Measurements from ENCODE around the gene ARHGEF6. TPM values are rescaled to one million over a fixed set of nuclear protein-coding genes. Genes with fewer than 3 reads are reported as not detected.
A peak's percentile ranks its signal among the peaks of the same experiment; 100 is the strongest.

The ARHGEF6 gene
- total RNA-seq, 2 experiments from 2014 or later: 97.2 to 122 TPM

DNA sequence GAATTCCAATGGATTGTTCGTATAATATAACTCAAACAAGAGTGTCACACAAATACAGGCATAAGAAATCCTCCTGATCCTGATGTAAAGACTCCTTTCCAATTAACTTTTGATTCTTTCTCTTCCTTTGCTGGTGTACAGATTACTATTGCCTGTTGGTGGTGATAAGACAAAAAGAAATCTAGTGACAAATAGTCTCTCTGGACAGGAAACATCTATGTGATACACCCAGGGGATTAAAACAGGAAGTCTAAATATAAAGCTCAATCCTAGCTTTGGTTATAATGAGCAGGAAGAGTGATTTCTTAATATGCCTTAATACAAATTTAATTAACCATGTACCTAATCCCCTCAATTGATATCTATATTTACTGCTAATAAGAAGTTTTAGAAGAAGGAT, 45.1 kb downstream of the ARHGEF6 start:
- no peaks in the 10 kb centered on the region for H3K27me3 Mint-ChIP-seq
- DNase-seq: no peak
- H3K4me1 Mint-ChIP-seq: peaks cover 39% of the 10 kb centered on the region
- no peak overlapping the region for H3K4me3 Mint-ChIP-seq
- no peak overlapping the region for H3K27ac Mint-ChIP-seq
- H3K36me3 Mint-ChIP-seq (ENCODE audit: low read depth): peaks cover 63% of the 10 kb centered on the region
- ChIA-PET CTCF (no interaction called here), POLR2A (no interaction called here)
- no peaks in the 10 kb centered on the region for H3K9me3 Mint-ChIP-seq

DNA sequence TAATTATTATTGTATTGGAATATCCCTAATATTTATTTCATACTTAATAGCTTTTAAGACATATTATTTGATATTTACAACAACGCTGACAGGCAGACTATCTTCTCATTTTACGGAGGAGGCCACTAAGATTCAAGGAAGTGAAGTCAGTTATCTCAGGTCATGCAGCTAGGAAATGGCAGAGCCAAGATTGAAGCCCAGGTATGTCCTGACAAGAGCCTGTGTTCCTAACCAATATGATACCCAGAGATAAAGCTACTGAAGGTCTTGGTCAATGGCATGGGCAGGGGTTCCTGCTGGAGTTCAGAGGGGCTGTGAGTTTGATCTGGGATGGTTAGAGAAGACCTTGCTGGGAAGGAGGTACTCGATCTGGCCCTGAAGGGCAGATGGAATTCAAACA, 47.1 kb downstream of the ARHGEF6 start:
- CTCF ChIA-PET: no interaction called here
- no peak for DNase-seq
- H3K27me3 Mint-ChIP-seq: no peaks in the 10 kb centered on the region
- H3K36me3 Mint-ChIP-seq (ENCODE audit: low read depth): peaks cover 55% of the 10 kb centered on the region
- no peak overlapping the region for H3K4me3 Mint-ChIP-seq
- POLR2A ChIA-PET: interaction anchor here (0.6 kb wide), 1 partner anchor 144 kb away, joined by 4 read pairs; no protein-coding TSS in a partner anchor
- peaks cover 40% of the 10 kb centered on the region for H3K4me1 Mint-ChIP-seq
- peak overlapping the region; percentile 48 for H3K27ac Mint-ChIP-seq
- H3K9me3 Mint-ChIP-seq: no peaks in the 10 kb centered on the region

DNA sequence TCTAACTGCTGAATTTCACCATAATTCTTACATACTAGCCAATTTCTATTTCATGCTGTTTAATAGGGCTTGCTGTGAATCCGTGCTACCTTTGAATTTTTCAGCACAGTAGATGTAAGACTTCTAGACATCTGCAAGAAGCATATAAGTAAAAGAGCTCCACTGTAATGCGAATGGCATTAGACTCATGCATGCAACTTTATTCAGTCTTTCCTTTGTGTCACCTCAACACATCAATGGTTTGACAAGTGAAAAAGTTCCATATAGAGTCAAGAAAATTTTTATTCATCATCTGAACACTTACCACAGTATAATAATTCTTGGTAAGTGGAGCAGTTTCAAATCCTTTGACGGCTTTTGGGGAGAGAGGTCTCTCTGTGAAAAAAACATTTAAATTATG, 48.9 kb downstream of the ARHGEF6 start:
- Mint-ChIP-seq H3K4me1 (peaks cover 52% of the 10 kb centered on the region), H3K4me3 (no peak overlapping the region), H3K27ac (no peak overlapping the region), H3K27me3 (no peaks in the 10 kb centered on the region), H3K9me3 (no peaks in the 10 kb centered on the region), H3K36me3 (ENCODE audit: low read depth) (peaks cover 50% of the 10 kb centered on the region)
- CTCF ChIA-PET: no interaction called here
- POLR2A ChIA-PET: no interaction called here
- DNase-seq: no peak

DNA sequence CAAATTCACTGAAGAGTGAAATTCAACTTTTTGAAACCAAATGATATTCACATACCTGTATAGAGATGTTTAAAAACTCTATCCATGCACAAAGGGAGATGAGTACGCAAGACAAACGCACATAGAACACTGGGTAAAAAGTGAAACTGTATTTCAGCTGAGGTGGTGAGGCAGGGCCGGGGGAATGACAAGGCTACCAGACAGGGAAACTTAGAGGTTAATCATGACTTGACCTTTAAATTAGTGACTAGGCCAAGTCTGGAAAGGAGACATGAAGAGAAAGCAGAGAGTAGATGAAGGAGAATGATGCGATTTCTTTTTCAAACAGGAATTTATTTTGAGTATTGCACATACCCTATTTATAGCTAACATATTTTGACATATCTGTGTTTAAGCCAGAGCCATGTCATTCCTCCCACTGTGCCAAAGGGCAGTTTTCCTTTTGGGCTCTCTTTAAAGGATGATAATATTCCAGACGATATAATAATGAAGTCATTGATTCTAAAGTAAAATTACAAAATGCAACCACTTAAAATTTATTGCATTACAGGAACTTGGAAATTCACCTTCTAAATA, 49.4 kb downstream of the ARHGEF6 start:
- H3K9me3 Mint-ChIP-seq: no peaks in the 10 kb centered on the region
- POLR2A ChIA-PET: no interaction called here
- peaks cover 54% of the 10 kb centered on the region for H3K4me1 Mint-ChIP-seq
- DNase-seq: no peak
- no peak overlapping the region for H3K4me3 Mint-ChIP-seq
- CTCF ChIA-PET: no interaction called here
- no peaks in the 10 kb centered on the region for H3K27me3 Mint-ChIP-seq
- H3K27ac Mint-ChIP-seq: peak overlapping the region; percentile 73
- H3K36me3 Mint-ChIP-seq (ENCODE audit: low read depth): peaks cover 51% of the 10 kb centered on the region

DNA sequence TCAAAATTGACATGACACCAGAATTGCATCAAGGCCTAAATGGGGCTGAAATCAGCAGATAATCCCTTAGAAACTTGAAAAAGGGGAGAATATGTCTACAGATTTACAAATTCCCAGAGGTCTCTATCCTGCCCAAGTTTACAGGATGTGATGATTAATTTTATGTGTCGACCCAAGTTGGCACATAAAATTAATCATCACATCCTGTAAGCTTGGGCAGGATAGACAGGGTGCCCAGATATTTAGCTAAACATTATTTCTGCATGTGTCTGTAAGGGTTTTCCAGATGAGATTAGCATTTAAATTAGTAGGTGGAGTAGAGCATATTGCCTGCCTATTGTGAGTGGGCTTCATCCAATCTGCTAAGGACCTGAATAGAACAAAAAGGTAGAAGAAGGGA, 52.3 kb downstream of the ARHGEF6 start:
- no peak overlapping the region for H3K27ac Mint-ChIP-seq
- ChIA-PET POLR2A (no interaction called here), CTCF (interaction anchor here (0.9 to 1.2 kb wide), 3 partner anchors 11 to 143 kb away, joined by 3 read pairs; no protein-coding TSS in a partner anchor)
- H3K4me1 Mint-ChIP-seq: peaks cover 38% of the 10 kb centered on the region
- peaks cover 41% of the 10 kb centered on the region for H3K36me3 Mint-ChIP-seq (ENCODE audit: low read depth)
- no peaks in the 10 kb centered on the region for H3K27me3 Mint-ChIP-seq
- no peaks in the 10 kb centered on the region for H3K9me3 Mint-ChIP-seq
- no peak overlapping the region for H3K4me3 Mint-ChIP-seq
- no peak for DNase-seq

DNA sequence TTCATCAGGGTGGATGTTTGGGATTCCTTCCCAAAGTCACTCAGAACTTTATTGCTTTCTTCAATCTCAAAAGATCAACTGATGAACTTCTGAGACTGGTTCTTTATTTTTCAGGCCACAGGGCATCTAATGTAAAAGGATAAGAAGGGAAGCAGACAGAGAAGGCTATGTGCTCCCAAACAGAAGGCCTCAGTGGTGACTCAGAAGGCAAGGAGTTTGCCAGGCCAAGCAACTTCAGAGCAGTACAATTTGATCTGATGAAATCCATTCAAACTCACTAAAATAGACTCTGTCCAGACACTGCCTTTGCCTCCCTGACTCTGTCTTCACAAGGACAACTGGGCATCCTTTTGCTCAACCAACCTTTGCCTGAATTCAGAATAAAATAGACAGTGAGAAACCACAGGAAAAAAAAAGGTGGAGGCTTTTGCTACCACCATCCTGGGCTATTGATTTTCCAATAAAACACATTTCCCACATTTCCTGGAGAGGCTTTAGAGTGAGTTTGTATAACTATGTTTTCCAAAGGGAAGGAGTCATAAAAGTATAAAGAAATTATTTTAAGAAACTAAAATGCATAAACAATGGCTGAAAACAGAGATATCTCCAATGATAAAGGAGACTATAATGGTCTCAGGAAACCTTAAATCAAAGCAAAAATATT, 55.2 kb downstream of the ARHGEF6 start:
- H3K4me1 Mint-ChIP-seq: peaks cover 25% of the 10 kb centered on the region
- DNase-seq: no peak
- peaks cover 52% of the 10 kb centered on the region for H3K36me3 Mint-ChIP-seq (ENCODE audit: low read depth)
- H3K27ac Mint-ChIP-seq: no peak overlapping the region
- CTCF ChIA-PET: interaction anchor here (1.0 kb wide), 1 partner anchor 196 kb away, joined by 3 read pairs; no protein-coding TSS in a partner anchor
- POLR2A ChIA-PET: no interaction called here
- no peaks in the 10 kb centered on the region for H3K27me3 Mint-ChIP-seq
- H3K4me3 Mint-ChIP-seq: no peak overlapping the region
- peaks cover 2% of the 10 kb centered on the region for H3K9me3 Mint-ChIP-seq

DNA sequence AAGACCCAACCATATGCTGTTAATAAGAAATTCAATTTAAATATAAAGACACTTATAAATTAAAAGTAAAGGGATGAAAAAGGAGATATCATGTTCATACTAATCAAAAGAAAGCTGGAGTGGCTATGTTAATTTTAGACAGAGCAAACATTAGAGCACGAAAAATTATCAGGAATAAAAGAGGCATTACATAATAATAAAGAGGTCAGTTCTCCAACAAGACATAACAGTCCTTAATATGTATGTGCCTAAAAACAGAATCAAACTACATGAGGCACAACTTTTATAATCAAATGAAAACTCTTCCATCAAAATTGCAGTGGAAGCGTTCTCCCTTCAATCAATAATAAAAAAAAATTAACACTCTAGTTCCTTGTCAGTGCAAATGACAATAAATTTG, 62.6 kb downstream of the ARHGEF6 start:
- H3K4me3 Mint-ChIP-seq: no peak overlapping the region
- peaks cover 43% of the 10 kb centered on the region for H3K36me3 Mint-ChIP-seq (ENCODE audit: low read depth)
- DNase-seq: no peak
- peaks cover 46% of the 10 kb centered on the region for H3K4me1 Mint-ChIP-seq
- ChIA-PET POLR2A (no interaction called here), CTCF (no interaction called here)
- no peaks in the 10 kb centered on the region for H3K27me3 Mint-ChIP-seq
- H3K9me3 Mint-ChIP-seq: peaks cover 2% of the 10 kb centered on the region
- no peak overlapping the region for H3K27ac Mint-ChIP-seq

DNA sequence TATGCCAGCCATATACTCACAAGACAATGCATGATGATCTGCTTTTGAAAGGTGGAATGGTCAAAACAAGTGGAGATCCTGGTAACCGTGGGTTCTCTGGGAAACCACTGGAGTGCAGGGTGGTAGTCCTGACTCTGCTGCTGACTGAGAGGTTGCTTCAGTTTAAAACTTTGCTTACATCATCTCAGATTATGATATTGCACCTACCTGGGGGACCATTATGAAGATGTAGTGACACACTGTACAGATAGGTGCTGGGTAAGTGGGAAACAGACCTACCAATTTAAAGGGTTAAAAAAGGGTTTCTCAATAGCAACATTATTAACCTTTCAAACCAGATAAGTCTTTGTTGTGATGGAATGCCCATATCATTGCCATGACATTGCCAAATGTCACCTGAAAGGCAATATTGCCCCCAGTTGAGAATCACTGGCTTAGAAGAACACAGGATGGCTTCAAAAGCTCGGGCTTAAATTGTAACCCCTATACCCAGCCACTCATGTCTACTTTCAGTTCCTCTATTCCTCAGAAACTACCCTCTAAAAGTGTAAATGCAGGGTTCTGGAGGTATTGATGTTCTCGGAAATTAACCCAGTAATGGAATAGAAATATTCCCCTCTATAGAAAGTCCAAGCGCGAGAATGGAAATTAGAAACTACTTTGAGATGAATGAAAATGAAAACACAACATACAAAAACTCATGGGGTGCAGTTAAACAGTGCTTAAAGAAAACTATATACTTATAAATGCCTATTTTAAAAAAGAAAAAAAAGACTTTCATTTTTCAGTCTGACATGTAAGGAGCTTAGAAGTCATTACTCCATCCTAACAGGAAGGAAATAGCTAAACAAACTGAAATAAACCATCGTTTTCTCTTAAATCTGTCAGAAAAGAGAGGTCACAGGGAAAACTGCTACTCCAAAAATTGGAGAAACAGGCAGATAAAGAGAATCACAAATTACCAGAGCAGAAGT, 65.8 kb downstream of the ARHGEF6 start:
- POLR2A ChIA-PET: no interaction called here
- H3K9me3 Mint-ChIP-seq: no peaks in the 10 kb centered on the region
- CTCF ChIA-PET: interaction anchor here (0.8 to 1.8 kb wide), 3 partner anchors 9 to 38 kb away, joined by 3 to 5 read pairs (median 4); no protein-coding TSS in a partner anchor
- H3K36me3 Mint-ChIP-seq (ENCODE audit: low read depth): peaks cover 21% of the 10 kb centered on the region
- peak overlapping the region; percentile 90 for H3K27ac Mint-ChIP-seq
- peak overlapping the region; percentile 62 for H3K4me3 Mint-ChIP-seq
- peaks cover 60% of the 10 kb centered on the region for H3K4me1 Mint-ChIP-seq
- H3K27me3 Mint-ChIP-seq: no peaks in the 10 kb centered on the region
- no peak for DNase-seq

DNA sequence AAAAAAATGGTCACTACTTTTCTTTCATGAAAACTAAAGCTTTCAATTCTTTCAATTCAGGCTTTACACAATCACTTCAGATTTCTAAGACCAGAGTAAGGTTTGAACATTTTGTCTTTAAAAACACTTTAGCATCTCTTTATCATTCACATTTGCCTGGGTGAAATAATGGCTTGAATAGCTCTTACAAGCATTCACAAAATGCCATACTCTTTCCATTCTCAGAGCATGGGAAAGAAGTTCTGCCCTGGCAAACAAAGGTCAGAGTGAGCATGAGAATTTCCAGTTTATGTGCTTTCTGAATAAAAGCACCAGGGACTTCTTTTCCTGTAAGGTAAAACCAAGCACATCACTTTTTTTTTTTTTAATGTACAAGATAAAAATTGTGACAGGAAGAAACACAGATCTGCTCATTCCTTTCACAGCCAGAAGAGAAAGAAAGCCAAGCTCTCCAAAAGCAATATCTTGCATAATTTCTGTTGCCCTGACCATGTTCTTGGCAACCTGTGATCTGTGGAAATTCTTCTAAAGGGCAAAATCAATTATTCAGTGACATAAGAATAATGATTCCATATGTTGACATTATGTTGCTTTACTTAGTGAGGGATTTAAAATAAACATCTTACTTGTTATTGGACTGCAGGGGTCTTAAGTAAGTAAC, 68.0 kb downstream of the ARHGEF6 start:
- no peak overlapping the region for H3K4me3 Mint-ChIP-seq
- CTCF ChIA-PET: interaction anchor here (1.0 kb wide), 1 partner anchor 9 kb away, joined by 3 read pairs; no protein-coding TSS in a partner anchor

DNA sequence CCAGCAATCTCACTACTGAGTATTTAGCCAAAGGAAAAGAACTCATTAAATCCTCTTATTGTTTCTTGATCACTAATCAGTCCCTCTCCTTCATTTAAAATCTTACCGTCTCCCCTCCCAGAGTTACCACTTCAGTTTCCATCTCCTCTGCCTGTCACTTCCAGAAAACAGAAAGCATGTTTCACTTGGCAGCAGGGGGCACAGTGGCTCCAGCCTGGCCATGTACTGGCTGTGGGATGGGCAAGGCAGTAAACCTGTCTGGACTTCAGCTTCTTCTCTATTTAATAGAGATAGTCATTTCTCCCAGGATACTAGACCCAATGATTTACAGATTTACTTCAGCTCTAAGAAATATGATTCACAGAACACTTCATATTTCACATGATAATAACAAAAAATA, 69.6 kb downstream of the ARHGEF6 start:
- peak; percentile 23 for DNase-seq
- Mint-ChIP-seq H3K4me3 (no peak overlapping the region), H3K27me3 (no peaks in the 10 kb centered on the region), H3K36me3 (ENCODE audit: low read depth) (peaks cover 35% of the 10 kb centered on the region), H3K4me1 (peaks cover 53% of the 10 kb centered on the region), H3K9me3 (no peaks in the 10 kb centered on the region), H3K27ac (peak overlapping the region; percentile 85)
- POLR2A ChIA-PET: no interaction called here
- CTCF ChIA-PET: no interaction called here

More for the DNA sequence above, 68.0 kb downstream of the ARHGEF6 start:
- H3K9me3 Mint-ChIP-seq: no peaks in the 10 kb centered on the region
- H3K27me3 Mint-ChIP-seq: no peaks in the 10 kb centered on the region
- H3K27ac Mint-ChIP-seq: no peak overlapping the region
- POLR2A ChIA-PET: interaction anchor here (0.6 kb wide), 1 partner anchor 205 kb away, joined by 5 read pairs; no protein-coding TSS in a partner anchor
- DNase-seq: no peak
- peaks cover 26% of the 10 kb centered on the region for H3K36me3 Mint-ChIP-seq (ENCODE audit: low read depth)
- H3K4me1 Mint-ChIP-seq: peaks cover 67% of the 10 kb centered on the region

DNA sequence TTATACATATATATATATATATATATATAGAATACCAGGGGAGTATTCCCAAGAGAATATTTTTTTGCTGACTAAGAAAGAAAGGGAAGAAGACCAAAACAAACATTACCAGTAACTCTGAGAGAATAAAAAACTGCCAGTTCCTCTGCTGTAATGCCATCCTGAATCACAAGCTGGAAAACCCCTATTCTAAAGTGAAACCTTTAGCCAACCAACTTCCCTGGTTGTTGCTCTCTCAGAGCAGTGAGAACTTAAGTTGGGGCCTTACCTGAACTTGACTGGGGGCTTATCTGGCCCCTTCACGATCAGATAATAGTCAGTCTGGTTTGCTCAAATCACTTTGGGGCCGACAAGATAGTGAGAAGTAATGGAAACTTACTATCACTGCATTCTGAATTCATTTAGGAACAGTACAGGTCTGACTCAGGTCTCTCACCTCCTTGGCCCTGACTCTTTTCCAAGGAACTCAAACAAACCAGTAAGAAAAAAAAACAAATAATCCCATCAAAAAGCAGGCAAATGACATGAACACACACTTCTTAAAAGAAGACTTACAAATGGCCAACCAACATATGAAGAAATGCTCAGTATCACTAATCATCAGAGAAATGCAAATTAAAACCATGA, 70.3 kb downstream of the ARHGEF6 start:
- Mint-ChIP-seq H3K9me3 (no peaks in the 10 kb centered on the region), H3K27ac (peak overlapping the region; percentile 85), H3K4me3 (no peak overlapping the region), H3K27me3 (no peaks in the 10 kb centered on the region), H3K36me3 (ENCODE audit: low read depth) (peaks cover 41% of the 10 kb centered on the region), H3K4me1 (peaks cover 47% of the 10 kb centered on the region)
- CTCF ChIA-PET: no interaction called here
- DNase-seq: no peak
- POLR2A ChIA-PET: no interaction called here

DNA sequence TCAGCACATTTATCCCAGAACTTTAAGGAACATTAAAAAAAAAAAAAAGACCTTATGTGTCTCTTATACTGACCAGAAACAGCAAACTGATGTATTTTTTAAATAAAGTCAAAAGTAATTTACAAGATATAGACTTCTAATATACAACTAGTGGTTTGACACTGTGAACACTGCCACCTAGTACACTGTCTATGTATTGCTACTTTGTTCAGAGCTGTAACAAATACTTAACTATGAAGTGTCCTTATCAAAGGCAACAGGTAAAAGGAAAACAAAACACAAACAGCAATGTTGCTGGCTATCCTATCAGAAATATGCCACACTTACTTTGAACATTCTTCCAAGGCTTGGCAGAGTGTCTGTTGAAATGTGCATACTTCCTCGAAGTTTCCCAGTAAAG, 72.4 kb downstream of the ARHGEF6 start:
- Mint-ChIP-seq H3K36me3 (ENCODE audit: low read depth) (peaks cover 47% of the 10 kb centered on the region), H3K4me1 (peaks cover 35% of the 10 kb centered on the region)
- POLR2A ChIA-PET: no interaction called here

More for the DNA sequence above, 72.4 kb downstream of the ARHGEF6 start:
- no peak overlapping the region for H3K27ac Mint-ChIP-seq
- H3K4me3 Mint-ChIP-seq: no peak overlapping the region
- DNase-seq: peak; percentile 18
- H3K9me3 Mint-ChIP-seq: peaks cover 5% of the 10 kb centered on the region
- CTCF ChIA-PET: interaction anchor here (0.6 to 1.0 kb wide), 5 partner anchors 12 to 215 kb away, joined by 3 to 5 read pairs (median 3); no protein-coding TSS in a partner anchor
- no peaks in the 10 kb centered on the region for H3K27me3 Mint-ChIP-seq
